ENCODE measurements around the gene NUP160.

GRCh38 chr11:47843361-47844055 is 4.6 kb downstream of the NUP160 start:
- TF ChIP-seq NFIC (IDR thresholded peaks at IDR 0.05) (no peak), EP300 (IDR thresholded peaks at IDR 0.05; ENCODE audit: borderline replicate concordance) (no peak), YY1 (IDR thresholded peaks at IDR 0.05; ENCODE audit: low read depth) (no peak), CEBPB (IDR thresholded peaks at IDR 0.05) (no peak), TAF1 (IDR thresholded peaks at IDR 0.05; ENCODE audit: low read depth) (no peak), RAD21 (IDR thresholded peaks at IDR 0.05; ENCODE audit: low read depth) (no peak), TEAD4 (IDR thresholded peaks at IDR 0.05) (no peak), ZBTB7A (IDR thresholded peaks at IDR 0.05; ENCODE audit: low read depth) (no peak), FOXM1 (IDR thresholded peaks at IDR 0.05; ENCODE audit: borderline replicate concordance, low read depth) (no peak), TCF12 (IDR thresholded peaks at IDR 0.05; ENCODE audit: low read depth) (no peak), CREB1 (IDR thresholded peaks at IDR 0.05; ENCODE audit: low read depth) (no peak)
- TF ChIP-seq, protein P1, sequence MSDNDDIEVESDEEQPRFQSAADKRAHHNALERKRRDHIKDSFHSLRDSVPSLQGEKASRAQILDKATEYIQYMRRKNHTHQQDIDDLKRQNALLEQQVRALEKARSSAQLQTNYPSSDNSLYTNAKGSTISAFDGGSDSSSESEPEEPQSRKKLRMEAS (IDR thresholded peaks at IDR 0.05): no peak
- TF ChIP-seq, protein P2, sequence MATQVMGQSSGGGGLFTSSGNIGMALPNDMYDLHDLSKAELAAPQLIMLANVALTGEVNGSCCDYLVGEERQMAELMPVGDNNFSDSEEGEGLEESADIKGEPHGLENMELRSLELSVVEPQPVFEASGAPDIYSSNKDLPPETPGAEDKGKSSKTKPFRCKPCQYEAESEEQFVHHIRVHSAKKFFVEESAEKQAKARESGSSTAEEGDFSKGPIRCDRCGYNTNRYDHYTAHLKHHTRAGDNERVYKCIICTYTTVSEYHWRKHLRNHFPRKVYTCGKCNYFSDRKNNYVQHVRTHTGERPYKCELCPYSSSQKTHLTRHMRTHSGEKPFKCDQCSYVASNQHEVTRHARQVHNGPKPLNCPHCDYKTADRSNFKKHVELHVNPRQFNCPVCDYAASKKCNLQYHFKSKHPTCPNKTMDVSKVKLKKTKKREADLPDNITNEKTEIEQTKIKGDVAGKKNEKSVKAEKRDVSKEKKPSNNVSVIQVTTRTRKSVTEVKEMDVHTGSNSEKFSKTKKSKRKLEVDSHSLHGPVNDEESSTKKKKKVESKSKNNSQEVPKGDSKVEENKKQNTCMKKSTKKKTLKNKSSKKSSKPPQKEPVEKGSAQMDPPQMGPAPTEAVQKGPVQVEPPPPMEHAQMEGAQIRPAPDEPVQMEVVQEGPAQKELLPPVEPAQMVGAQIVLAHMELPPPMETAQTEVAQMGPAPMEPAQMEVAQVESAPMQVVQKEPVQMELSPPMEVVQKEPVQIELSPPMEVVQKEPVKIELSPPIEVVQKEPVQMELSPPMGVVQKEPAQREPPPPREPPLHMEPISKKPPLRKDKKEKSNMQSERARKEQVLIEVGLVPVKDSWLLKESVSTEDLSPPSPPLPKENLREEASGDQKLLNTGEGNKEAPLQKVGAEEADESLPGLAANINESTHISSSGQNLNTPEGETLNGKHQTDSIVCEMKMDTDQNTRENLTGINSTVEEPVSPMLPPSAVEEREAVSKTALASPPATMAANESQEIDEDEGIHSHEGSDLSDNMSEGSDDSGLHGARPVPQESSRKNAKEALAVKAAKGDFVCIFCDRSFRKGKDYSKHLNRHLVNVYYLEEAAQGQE (IDR thresholded peaks at IDR 0.05; ENCODE audit: low read depth): no peak
